Stimulated activated CD4-positive, alpha-beta T cell treated with anti-CD3 and anti-CD28 coated beads, Interleukin-15, amount 100 ng/mL, for 1 hour (primary cell): ENCODE measurements around the gene REPIN1.

Source experiments
- DNase-seq, 2 donors: peaks; one replicate each; pipeline ENCODE4 v3.0.0-alpha.2; 2020; ENCODE audit warnings: low read depth in 1 of 2, low spot score in 1 of 2

Gene REPIN1

DNA sequence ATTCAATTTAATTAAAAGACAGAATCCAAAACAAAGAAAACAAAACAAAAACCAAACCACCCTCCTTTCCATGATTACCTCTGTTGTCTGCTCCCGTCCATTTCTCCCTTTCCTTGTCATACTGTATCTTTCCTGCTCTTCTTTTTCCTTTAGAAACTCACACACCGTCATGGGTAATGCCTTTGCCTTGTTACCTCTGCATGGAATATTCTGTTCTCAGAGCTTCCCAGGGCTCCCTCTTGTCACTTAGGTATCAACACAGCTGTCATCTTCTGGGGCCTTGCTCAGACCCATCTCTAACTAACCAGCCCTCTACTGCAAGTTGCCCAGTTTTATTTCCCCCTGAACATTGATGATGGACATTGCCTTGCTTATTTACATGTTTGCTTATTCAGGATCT is 51.6 kb downstream of the REPIN1 start:
- DNase-seq, result no peak

DNA sequence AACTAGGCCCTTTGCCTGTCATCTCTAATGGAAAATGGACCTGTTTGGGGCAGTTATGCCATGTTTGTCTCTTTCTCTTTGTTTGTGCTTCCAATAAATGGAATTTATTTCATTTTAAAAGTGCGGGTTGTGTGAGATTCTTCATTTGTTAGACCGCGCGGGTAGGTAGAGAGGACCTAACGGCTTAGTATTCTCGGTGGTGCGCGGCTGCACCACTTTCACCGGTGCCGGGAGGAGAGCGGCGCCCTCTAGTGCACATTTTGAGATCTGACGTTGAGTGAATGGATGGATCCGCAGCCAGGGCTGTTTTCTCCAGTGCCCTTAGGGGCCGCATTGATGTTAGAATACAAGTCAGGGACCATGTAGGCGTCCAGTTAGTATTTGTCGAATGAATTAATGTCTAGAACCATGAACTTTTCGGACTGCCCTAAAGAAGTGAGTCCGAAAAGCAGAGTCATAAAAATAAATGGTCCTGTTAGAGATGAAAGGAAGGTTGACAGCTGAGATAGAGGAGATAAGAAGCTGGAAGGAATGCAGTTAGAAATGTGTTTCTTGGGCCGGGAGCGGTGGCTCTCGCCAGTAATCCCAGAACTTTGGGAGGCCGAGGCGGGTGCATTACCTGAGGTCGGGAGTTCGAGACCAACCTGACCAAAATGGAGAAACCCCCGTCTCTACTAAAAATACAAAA is 52.5 kb downstream of the REPIN1 start:
- DNase-seq, result peak; percentile 73

DNA sequence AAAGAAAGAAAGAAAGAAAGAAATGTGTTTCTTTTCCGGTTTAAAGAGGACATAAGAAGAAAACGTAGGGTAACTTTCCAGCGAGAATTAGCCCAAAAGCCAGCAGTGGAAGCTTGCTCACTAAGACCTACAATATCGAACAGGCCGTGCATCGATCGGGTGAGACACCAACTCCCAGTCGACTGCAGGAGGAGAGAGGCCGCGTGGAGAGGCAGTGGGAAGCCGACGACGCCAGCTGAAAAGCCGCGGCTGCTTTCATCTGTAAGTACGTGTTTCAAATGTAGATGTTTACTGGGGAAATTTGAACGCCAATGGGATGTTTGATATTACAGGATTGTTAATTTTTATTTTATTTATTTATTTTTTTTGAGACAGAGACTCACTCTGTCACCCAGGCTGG is 53.2 kb downstream of the REPIN1 start:
- DNase-seq, result no peak
